MG63 (cell line): Measurements from ENCODE around the gene GSTM4. TPM values are rescaled to one million over a fixed set of nuclear protein-coding genes. Genes with fewer than 3 reads are reported as not detected.

Source experiments
- DNase-seq: peaks from one replicate; pipeline ENCODE4 v3.0.0-alpha.2; 2020
- H3K27me3 ChIP-seq: fragments of 250-450 bp; sonication (Bioruptor Pico); 2 replicates; pipeline ENCODE4 v1.5.1; 2020; ENCODE audit warnings: mild to moderate bottlenecking, moderate library complexity
- H3K36me3 ChIP-seq: fragments of 250-450 bp; sonication (Bioruptor Pico); 2 replicates; pipeline ENCODE4 v1.5.1; 2020; ENCODE audit warnings: mild to moderate bottlenecking, moderate library complexity
- H3K4me3 ChIP-seq: fragments of 250-450 bp; sonication (Bioruptor Pico); 2 replicates; pipeline ENCODE4 v1.5.1; 2020; ENCODE audit warnings: mild to moderate bottlenecking, moderate library complexity
- H3K9me3 ChIP-seq: fragments of 250-450 bp; sonication (Bioruptor Pico); 2 replicates; pipeline ENCODE4 v1.5.1; 2020; ENCODE audit warnings: mild to moderate bottlenecking, moderate library complexity
- total RNA-seq: library from RNA; depleted of rRNA; stranded (reverse); fragments of >200 nt; shearing (Covaris generic); gene quantifications from 2 replicates; pipeline ENCODE4 v1.2.3, GENCODE V29; 2014; ENCODE audit warnings: low replicate concordance

Gene GSTM4
- total RNA-seq, 1 experiment from 2014 or later: 33.5 TPM

- Histone ChIP-seq H3K9me3 (no peaks in the 10 kb centered on the region), H3K27me3 (no peaks in the 10 kb centered on the region), H3K36me3 (peaks cover 59% of the 10 kb centered on the region), H3K4me3 (no peak overlapping the region)
- no peak for DNase-seq
These were observed 24.1 kb upstream of the GSTM4 start for GRCh38 chr1:109631513-109632505.

GRCh38 chr1:109632671-109633346 is 23.1 kb upstream of the GSTM4 start:
- no peak overlapping the region for H3K4me3 ChIP-seq
- no peak for DNase-seq
- peaks cover 49% of the 10 kb centered on the region for H3K36me3 ChIP-seq
- no peaks in the 10 kb centered on the region for H3K27me3 ChIP-seq
- H3K9me3 ChIP-seq: no peaks in the 10 kb centered on the region

- Histone ChIP-seq H3K36me3 (peaks cover 34% of the 10 kb centered on the region), H3K27me3 (no peaks in the 10 kb centered on the region)
- DNase-seq: no peak
These were observed 21.6 kb upstream of the GSTM4 start for GRCh38 chr1:109634292-109634691.

GRCh38 chr1:109634771-109635750 is 20.8 kb upstream of the GSTM4 start:
- Histone ChIP-seq H3K27me3 (no peaks in the 10 kb centered on the region), H3K36me3 (peaks cover 27% of the 10 kb centered on the region), H3K9me3 (no peaks in the 10 kb centered on the region), H3K4me3 (no peak overlapping the region)
- no peak for DNase-seq

More at GRCh38 chr1:109634292-109634691, 21.6 kb upstream of the GSTM4 start:
- H3K9me3 ChIP-seq: no peaks in the 10 kb centered on the region
- no peak overlapping the region for H3K4me3 ChIP-seq

- Histone ChIP-seq H3K9me3 (no peaks in the 10 kb centered on the region), H3K36me3 (peaks cover 21% of the 10 kb centered on the region), H3K4me3 (no peak overlapping the region), H3K27me3 (no peaks in the 10 kb centered on the region)
- no peak for DNase-seq
These were observed 20.1 kb upstream of the GSTM4 start for GRCh38 chr1:109635862-109636200.

GRCh38 chr1:109636201-109636952 is 19.5 kb upstream of the GSTM4 start:
- DNase-seq: peak; percentile 51
- Histone ChIP-seq H3K36me3 (peaks cover 16% of the 10 kb centered on the region), H3K9me3 (no peaks in the 10 kb centered on the region), H3K4me3 (no peak overlapping the region), H3K27me3 (no peaks in the 10 kb centered on the region)

GRCh38 chr1:109637446-109637845 is 18.5 kb upstream of the GSTM4 start:
- no peak for DNase-seq
- no peaks in the 10 kb centered on the region for H3K9me3 ChIP-seq
- peaks cover 5% of the 10 kb centered on the region for H3K36me3 ChIP-seq
- H3K27me3 ChIP-seq: no peaks in the 10 kb centered on the region
- H3K4me3 ChIP-seq: no peak overlapping the region

GRCh38 chr1:109639063-109639840 is 16.6 kb upstream of the GSTM4 start:
- no peaks in the 10 kb centered on the region for H3K27me3 ChIP-seq

GRCh38 chr1:109639841-109640184 is 16.1 kb upstream of the GSTM4 start:
- DNase-seq: no peak
- Histone ChIP-seq H3K36me3 (no peaks in the 10 kb centered on the region), H3K4me3 (no peak overlapping the region), H3K9me3 (no peaks in the 10 kb centered on the region), H3K27me3 (no peaks in the 10 kb centered on the region)

More at GRCh38 chr1:109639063-109639840, 16.6 kb upstream of the GSTM4 start:
- Histone ChIP-seq H3K36me3 (no peaks in the 10 kb centered on the region; the same call in 1 of the 2 replicates), H3K4me3 (no peak overlapping the region), H3K9me3 (no peaks in the 10 kb centered on the region)
- no peak for DNase-seq

GRCh38 chr1:109640285-109640865 is 15.5 kb upstream of the GSTM4 start:
- Histone ChIP-seq H3K27me3 (no peaks in the 10 kb centered on the region), H3K9me3 (no peaks in the 10 kb centered on the region), H3K4me3 (no peak overlapping the region), H3K36me3 (no peaks in the 10 kb centered on the region)
- DNase-seq: peak; percentile 82

- Histone ChIP-seq H3K27me3 (no peaks in the 10 kb centered on the region), H3K4me3 (no peak overlapping the region), H3K36me3 (no peaks in the 10 kb centered on the region), H3K9me3 (no peaks in the 10 kb centered on the region)
- no peak for DNase-seq
These were observed 14.7 kb upstream of the GSTM4 start for GRCh38 chr1:109641078-109641740.

- Histone ChIP-seq H3K9me3 (no peaks in the 10 kb centered on the region), H3K27me3 (no peaks in the 10 kb centered on the region), H3K4me3 (no peak overlapping the region), H3K36me3 (no peaks in the 10 kb centered on the region)
- no peak for DNase-seq
These were observed 14.0 kb upstream of the GSTM4 start for GRCh38 chr1:109641861-109642260.

- Histone ChIP-seq H3K9me3 (no peaks in the 10 kb centered on the region), H3K4me3 (no peak overlapping the region), H3K27me3 (no peaks in the 10 kb centered on the region), H3K36me3 (no peaks in the 10 kb centered on the region)
- no peak for DNase-seq
These were observed 13.3 kb upstream of the GSTM4 start for GRCh38 chr1:109642626-109643025.

GRCh38 chr1:109643385-109644230 is 12.3 kb upstream of the GSTM4 start:
- H3K4me3 ChIP-seq: no peak overlapping the region
- H3K9me3 ChIP-seq: no peaks in the 10 kb centered on the region
- H3K36me3 ChIP-seq: no peaks in the 10 kb centered on the region
- DNase-seq: peak; percentile 90
- H3K27me3 ChIP-seq: no peaks in the 10 kb centered on the region
